ENCODE data around the gene BTN2A1.
"Not testable (repeated sequence)": the region's sequence is repeated elsewhere in the genome, so short reads cannot be mapped to it uniquely, and the experiment has no call there.

Gene BTN2A1

GRCh38 chr6:26500102-26500501 lies 42.3 kb downstream of the BTN2A1 start, which contains the start of gene BTN1A1:
Gene BTN1A1 (plus strand): TSS chr6:26500303. CDS start chr6:26501287, 984 bp downstream.
- DNase-seq = no peak

DNA sequence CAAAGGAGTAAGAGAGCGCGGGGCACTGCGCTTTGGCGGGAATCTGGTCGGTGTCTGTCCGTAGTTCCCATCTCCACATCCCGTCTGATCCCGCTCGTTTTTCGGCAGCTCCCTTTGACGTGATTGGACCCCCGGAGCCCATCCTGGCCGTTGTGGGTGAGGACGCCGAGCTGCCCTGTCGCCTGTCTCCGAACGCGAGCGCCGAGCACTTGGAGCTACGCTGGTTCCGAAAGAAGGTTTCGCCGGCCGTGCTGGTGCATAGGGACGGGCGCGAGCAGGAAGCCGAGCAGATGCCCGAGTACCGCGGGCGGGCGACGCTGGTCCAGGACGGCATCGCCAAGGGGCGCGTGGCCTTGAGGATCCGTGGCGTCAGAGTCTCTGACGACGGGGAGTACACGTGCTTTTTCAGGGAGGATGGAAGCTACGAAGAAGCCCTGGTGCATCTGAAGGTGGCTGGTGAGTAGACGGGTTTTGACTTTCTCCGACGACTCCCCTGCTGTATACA lies 43.8 kb downstream of the BTN2A1 start:
- no peak for DNase-seq

GRCh38 chr6:26502165-26502564 lies 44.4 kb downstream of the BTN2A1 start:
- DNase-seq = no peak

DNA sequence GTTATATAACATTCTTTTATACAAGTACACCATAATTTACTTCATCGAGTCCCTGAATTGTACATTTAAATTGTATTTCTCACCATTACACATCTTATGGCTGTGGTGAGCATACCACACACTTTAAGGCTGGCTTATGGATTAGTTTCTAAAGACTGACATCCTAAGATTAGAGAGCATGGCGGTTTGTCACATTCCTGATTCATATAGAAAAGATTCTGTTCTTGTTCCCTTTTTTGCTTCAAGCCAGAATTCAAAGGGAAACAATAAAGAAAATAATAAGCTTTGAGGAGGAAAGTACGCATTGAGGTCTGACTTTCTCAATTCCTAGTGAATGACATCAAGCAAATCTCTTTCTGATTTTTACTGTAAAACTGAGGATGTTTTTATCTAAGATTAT lies 44.9 kb downstream of the BTN2A1 start:
- no peak for DNase-seq

GRCh38 chr6:26507658-26508057 lies 49.9 kb downstream of the BTN2A1 start:
- DNase-seq = no peak

GRCh38 chr6:26511033-26511432 lies 53.3 kb downstream of the BTN2A1 start:
- DNase-seq = not testable (repeated sequence)

DNA sequence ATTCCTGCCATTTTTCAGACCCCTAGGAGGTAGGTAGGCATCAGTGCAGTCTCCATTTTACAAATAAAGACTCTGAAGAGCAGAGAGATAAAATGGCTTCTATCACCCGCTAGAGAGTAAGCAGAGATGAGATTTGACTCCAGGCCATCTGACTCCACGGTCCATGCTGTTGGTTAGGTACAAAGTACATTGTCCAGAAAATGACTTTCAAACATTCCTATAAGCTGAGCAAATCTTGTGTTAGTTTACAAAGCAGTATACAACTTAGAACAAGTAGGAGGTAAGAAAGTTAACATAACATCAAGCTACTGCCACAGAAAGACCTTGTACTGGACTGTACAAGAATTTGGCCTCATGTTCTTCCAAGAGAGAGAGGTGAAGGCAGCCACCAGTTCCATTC lies 57.2 kb downstream of the BTN2A1 start:
- DNase-seq = no peak

GRCh38 chr6:26516481-26517427 lies 59.0 kb downstream of the BTN2A1 start:
- DNase-seq = no peak
